HG03460 (cell line): Measurements from ENCODE around the gene UBE4A.

Experiments
- ATAC-seq: cut with Tn5 transposase; IDR thresholded peaks from one replicate; pipeline ENCODE4 v1.9.1; 2021; ENCODE audit not compliant: unreplicated experiment

The UBE4A gene

DNA sequence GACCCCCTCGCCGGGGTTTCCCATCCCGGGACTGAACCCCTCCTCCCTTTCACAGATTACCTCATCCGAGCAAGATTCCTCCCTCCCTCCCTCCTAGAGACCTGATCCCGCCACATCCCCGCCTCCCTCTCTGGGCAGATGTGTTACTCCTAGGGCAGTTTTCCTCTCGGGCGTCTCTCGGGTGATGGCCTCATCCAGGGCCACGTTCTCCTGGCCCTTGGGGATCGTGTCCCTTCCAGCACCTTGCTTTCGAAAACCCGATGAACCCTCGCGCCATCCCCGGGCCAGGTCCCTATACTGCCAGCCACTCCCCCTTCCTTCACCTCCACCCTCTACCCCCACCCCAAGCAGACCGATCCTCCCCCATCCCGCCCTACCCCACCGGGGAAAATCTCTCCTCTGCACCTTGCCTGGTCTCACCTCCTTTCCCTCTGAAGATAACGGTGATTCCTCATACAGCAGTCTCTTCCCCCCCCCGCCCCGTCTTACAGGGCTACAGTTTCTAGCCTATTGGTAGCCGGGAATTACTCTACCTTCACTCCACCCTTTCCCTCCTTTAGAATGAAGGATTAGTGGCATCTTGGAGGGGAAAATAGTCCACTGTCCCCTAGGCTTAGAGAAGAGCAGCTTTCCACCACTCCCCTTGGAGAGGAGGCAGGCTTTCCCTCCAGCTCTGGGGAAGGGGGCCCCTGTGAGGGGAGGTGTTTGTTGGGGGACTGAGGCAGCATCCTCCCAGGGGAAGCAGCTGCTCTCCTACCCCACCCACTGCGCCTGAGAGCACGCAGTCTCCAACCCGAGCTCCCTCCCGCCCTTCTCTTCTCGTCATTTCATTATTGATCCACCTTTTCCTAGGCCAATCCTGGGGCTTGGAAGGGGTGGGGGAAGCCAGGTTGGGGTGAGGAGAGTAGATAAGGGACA, 78.1 kb downstream of the UBE4A start:
- ATAC-seq = no peak

DNA sequence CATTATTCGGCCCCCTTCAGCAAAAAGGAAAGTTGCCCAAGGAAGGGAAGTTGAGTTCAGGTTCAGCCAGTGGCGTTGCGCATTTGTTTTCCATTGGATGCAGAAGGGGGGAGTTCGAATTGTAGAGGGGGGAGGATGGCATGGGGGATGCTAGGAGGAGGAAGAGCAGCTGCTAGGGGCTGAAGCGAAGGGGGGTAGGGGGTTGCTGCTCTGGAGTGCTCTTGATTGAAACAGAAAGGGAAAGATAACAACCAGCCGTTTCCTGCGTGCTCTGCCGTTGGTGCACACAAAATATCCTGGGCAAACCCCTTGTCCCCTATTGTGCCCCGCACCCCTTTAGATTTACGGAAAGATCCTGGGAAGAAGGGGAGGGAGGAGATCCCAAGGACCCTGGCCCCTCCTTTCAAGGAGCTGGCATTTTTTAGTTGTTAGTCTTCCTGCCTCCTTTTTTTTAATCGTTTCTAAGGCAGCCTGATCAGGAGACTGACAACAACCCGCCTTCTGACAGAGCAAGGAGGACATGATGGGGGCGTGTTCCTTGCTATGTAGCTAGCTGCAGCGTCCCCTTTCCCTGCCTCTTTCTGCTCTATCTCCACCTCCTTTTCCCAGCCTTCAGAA, 79.0 kb downstream of the UBE4A start:
- ATAC-seq = no peak

DNA sequence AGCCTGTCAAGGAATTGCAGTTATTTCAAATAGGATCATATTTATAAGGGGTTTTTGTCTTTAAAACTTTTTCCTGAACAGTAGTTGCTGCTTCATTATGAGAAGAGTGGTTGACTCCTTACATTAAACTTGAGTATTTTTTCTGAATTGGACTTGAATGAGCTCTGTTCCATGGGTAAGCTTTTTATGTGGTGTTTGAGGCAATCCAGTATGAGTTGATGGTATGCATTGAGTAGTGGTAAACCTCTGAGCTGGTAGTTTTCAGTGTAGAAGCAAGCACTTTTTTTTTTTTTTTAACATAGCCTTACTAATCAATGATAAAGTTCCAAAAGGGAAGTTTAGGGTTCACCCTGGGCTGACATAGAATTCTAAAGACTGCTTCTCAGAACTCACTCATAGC, 80.2 kb downstream of the UBE4A start:
- no peak for ATAC-seq

DNA sequence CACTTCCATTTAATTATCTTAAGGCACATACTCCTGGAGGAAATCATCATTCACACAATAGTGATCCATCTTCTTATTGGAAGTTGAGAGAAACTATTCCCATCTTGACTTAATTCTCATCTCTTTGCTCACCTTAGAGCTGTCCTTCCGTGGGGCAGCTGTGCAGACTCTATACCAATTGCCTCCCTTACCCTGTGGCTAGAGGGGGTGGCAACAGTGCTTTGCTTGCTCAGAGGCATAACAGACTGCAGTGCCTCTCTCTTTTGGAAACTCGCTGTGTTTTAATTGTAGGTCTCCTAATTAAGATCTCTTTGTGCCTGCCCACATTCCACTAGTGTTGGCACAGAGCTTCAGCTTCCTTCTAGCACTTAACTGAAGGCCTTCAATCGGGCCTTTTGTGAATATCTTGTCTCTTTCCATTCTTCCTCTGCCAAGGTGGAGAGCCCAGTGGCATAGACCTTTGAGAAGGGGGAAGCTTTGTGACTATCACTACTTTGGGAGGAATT, 82.4 kb downstream of the UBE4A start:
- no peak for ATAC-seq

DNA sequence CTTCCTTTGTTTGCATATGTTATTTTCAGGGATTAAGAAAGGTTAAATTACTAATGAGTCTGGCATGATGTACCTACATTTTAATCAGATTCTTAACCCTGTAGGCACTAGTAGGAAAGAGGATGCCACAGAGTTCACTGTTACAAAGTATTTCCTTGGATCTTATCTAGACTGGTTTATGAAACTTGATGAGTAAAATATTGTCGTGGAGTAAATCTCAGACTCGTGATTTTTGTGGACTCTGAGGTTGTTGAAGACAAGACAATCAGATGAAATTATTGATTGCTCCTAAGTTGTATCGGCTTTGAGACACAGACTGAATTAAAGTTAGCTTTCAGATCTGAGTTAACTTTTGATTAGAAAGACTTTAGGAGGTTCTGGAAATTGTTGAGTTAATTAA, 82.9 kb downstream of the UBE4A start:
- no peak for ATAC-seq

DNA sequence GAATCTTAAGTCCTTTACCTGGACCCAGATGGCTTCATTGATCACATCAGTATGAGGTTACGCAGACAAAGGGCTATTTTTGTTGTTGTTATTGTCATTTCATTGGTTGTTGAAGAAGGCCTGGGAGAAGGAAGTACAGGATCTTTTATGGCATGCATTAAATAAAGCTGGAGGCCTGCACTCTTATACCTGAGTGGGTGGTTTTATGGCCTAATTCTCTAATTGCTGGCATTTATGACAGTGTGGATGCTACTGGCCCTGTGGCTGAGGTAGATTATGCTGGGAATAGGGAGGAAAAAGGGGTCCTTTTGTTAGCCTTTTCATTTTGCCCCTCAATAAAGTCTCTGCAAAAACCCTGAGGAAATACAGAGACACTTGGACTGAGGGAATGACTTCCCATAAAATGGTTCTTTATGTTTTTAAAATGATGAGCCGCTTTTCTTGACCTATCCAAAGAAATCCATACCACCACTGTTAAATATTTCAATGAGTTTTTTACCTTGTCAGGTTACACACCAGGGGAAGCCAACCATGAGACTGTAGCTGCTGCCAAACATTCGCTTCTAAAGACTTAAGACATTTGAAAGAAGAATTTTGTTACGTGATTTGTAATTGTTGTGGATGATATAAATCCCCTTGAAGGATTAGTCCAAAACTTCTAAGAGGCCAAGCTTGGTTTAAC, 83.6 kb downstream of the UBE4A start:
- ATAC-seq = no peak

DNA sequence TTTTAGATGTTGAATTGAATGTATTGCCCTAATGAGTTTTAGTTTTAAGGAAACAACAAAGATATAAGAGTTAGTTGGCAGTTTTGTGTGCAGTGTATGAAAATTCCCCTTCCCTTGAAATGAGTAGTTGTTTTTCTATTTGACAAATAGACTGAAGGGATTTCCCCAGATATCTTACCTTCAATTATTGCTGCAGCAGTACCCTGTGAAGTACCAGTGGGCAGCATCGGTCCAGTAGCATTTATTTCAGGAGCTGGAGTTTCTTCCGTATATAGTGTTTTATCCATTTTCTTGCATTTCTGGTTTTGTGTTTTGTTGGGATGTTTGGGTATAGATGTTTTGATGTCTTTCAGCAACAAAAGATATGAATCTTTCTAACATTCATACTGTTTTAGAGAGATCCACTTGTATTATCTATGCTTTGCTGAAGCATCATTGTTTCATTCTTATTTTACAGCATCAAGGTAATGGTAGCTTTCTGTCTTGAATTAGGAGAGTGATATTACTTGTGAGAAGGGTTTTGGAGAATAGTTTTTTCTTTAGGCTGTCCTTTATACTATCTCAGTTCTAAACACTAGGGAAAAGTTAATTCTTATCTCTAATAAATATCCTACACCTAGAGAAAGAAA, 84.3 kb downstream of the UBE4A start:
- no peak for ATAC-seq

DNA sequence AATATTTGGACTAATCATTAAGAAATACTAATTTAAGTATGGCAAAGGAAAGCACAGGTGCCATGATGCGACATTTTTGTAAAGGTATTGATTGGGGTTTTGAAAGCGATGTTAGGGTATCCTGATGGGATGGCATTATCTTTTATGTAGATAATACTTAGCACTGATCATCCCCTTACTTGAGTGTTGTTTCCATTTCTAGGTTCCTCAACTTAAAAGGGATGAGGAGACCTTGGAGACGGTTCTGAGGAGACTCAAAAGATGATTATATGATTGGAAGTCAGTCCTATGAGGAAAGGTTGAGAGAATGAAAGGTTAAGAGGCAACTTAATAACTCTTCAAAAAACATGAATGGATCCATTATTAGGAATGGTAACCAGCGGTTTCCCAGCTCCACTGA, 88.0 kb downstream of the UBE4A start:
- no peak for ATAC-seq

DNA sequence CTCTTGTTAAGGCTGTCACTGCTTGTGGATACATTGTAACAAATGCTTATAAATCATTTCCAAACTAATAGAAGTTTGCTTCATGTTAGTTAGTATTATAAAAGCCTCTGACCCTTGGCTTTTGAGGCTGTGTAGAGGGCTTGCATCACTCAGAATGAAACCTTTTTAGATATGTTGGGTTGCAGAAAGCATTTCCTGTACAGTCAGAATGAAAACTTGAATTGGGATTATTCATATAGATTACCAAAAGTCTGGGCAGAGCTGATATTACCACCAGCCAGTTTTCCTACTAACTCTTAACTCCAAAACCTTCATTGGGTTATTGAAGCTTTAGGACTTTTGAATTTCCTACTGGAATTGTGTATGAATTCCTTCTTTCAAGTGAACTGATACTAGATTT, 88.9 kb downstream of the UBE4A start:
- peak; percentile 84 for ATAC-seq
